OCI-LY3 (cell line): ENCODE measurements around the gene TM4SF5.

Experiments used
- H2AFZ ChIP-seq: fragments of 200-600, 300-600 bp; shearing (Covaris generic); 2 replicates; pipeline ENCODE4 v1.6.0; 2014; ENCODE audit warnings: antibody characterized with exemption, low read depth, low read length
- H3K27ac ChIP-seq: fragments of 200-600, 300-600 bp; sonication (generic); 2 replicates; pipeline ENCODE4 v1.5.1; 2014; ENCODE audit warnings: mild to moderate bottlenecking, low read length, moderate library complexity, mixed read lengths
- H3K27me3 ChIP-seq: fragments of 200-600, 300-600 bp; sonication (generic); 2 replicates; pipeline ENCODE4 v1.6.1; 2014; ENCODE audit warnings: low read depth, low read length, mixed read lengths
- H3K36me3 ChIP-seq: fragments of 200-600, 300-600 bp; sonication (generic); replicated peaks from 2 replicates; pipeline ENCODE3; 2014; ENCODE audit warnings: low read depth, low read length, mixed read lengths
- H3K4me1 ChIP-seq: fragments of 300-600, 200-600 bp; sonication (generic); 2 replicates; pipeline ENCODE4 v1.6.1; 2014; ENCODE audit warnings: low read length, mixed read lengths
- H3K4me2 ChIP-seq: fragments of 200-600, 300-600 bp; sonication (generic); 2 replicates; pipeline ENCODE4 v1.6.1; 2014; ENCODE audit warnings: low read length, mixed read lengths
- H3K4me3 ChIP-seq: fragments of 300-600, 200-600 bp; sonication (generic); 2 replicates; pipeline ENCODE4 v1.5.1; 2014; ENCODE audit warnings: antibody characterized with exemption, mild to moderate bottlenecking, low read length, moderate library complexity
- H3K79me2 ChIP-seq: fragments of 300-600, 200-600 bp; shearing (Covaris generic); 2 replicates; pipeline ENCODE4 v1.6.1; 2014; ENCODE audit warnings: mild to moderate bottlenecking, low read length, mixed read lengths
- H3K9ac ChIP-seq: fragments of 300-600, 200-600 bp; shearing (Covaris generic); 2 replicates; pipeline ENCODE4 v1.6.0; 2014; ENCODE audit warnings: mild to moderate bottlenecking, low read length, moderate library complexity
- H3K9me3 ChIP-seq: fragments of 200-600, 300-600 bp; shearing (Covaris generic); 2 replicates; pipeline ENCODE4 v1.6.1; 2014; ENCODE audit warnings: low read length, mixed read lengths; ENCODE audit not compliant: insufficient read depth
- H4K20me1 ChIP-seq: fragments of 200-600, 300-600 bp; sonication (generic); 2 replicates; pipeline ENCODE4 v1.6.1; 2016; ENCODE audit warnings: low read length, mixed read lengths; ENCODE audit not compliant: insufficient read depth
- CTCF ChIP-seq: fragments of 200-600, 300-600 bp; sonication (generic); IDR thresholded peaks from 2 replicates; pipeline ENCODE4 v1.5.1; 2014; ENCODE audit warnings: antibody characterized with exemption, low read length, low read depth
- EZH2phosphoT487 ChIP-seq: fragments of 200-600 bp; shearing (Covaris generic); IDR thresholded peaks from 2 replicates; pipeline ENCODE4 v1.6.1; 2018; ENCODE audit warnings: antibody characterized with exemption, mixed run types, low read depth

TM4SF5 gene

GRCh38 chr17:4728124-4728523 lies 43.6 kb upstream of the TM4SF5 start:
- TF ChIP-seq CTCF (no peak), EZH2phosphoT487 (no peak)
- H3K27me3 ChIP-seq: no peaks in the 10 kb centered on the region
- peaks cover 6% of the 10 kb centered on the region; the same call in 1 of the 2 replicates for H4K20me1 ChIP-seq
- H3K9me3 ChIP-seq: no peaks in the 10 kb centered on the region
- H2AFZ ChIP-seq: no peak overlapping the region
- H3K9ac ChIP-seq: no peak overlapping the region
- H3K36me3 ChIP-seq: no peaks in the 10 kb centered on the region
- H3K27ac ChIP-seq: no peak overlapping the region
- no peak overlapping the region for H3K4me2 ChIP-seq
- H3K4me1 ChIP-seq: peaks cover 12% of the 10 kb centered on the region
- H3K79me2 ChIP-seq: peaks cover 2% of the 10 kb centered on the region; the same call in 1 of the 2 replicates
- no peak overlapping the region for H3K4me3 ChIP-seq

GRCh38 chr17:4733073-4733531 lies 38.6 kb upstream of the TM4SF5 start:
- peaks cover 2% of the 10 kb centered on the region; the same call in 1 of the 2 replicates for H3K79me2 ChIP-seq
- H2AFZ ChIP-seq: no peak overlapping the region
- peak overlapping the region; percentile 73 for H3K27ac ChIP-seq
- peak overlapping the region; percentile 33; the same call in 1 of the 2 replicates for H3K4me3 ChIP-seq
- H4K20me1 ChIP-seq: peaks cover 6% of the 10 kb centered on the region; the same call in 1 of the 2 replicates
- H3K4me2 ChIP-seq: peak overlapping the region; percentile 68
- no peaks in the 10 kb centered on the region for H3K9me3 ChIP-seq
- H3K36me3 ChIP-seq: peaks cover 3% of the 10 kb centered on the region
- H3K27me3 ChIP-seq: peaks cover under 1% of the 10 kb centered on the region; the same call in 1 of the 2 replicates
- TF ChIP-seq EZH2phosphoT487: no peak
- TF ChIP-seq CTCF: peak; percentile 44
- H3K4me1 ChIP-seq: peaks cover 25% of the 10 kb centered on the region
- peak overlapping the region; percentile 30; the same call in 1 of the 2 replicates for H3K9ac ChIP-seq

GRCh38 chr17:4734857-4735475 lies 36.7 kb upstream of the TM4SF5 start:
- no peak for TF ChIP-seq EZH2phosphoT487
- TF ChIP-seq CTCF: no peak
- no peak overlapping the region for H3K4me2 ChIP-seq
- no peak overlapping the region for H3K9ac ChIP-seq

GRCh38 chr17:4735876-4736651 lies 35.6 kb upstream of the TM4SF5 start:
- Histone ChIP-seq H3K9me3 (no peaks in the 10 kb centered on the region), H3K4me1 (peaks cover 30% of the 10 kb centered on the region), H2AFZ (no peak overlapping the region), H3K9ac (no peak overlapping the region), H3K79me2 (peaks cover 2% of the 10 kb centered on the region; the same call in 1 of the 2 replicates), H3K4me2 (no peak overlapping the region), H3K36me3 (peaks cover 3% of the 10 kb centered on the region), H4K20me1 (peaks cover 6% of the 10 kb centered on the region; the same call in 1 of the 2 replicates), H3K27me3 (peaks cover 24% of the 10 kb centered on the region), H3K4me3 (no peak overlapping the region), H3K27ac (no peak overlapping the region)
- TF ChIP-seq EZH2phosphoT487 (no peak), CTCF (no peak)

More at GRCh38 chr17:4734857-4735475, 36.7 kb upstream of the TM4SF5 start:
- H3K36me3 ChIP-seq: peaks cover 3% of the 10 kb centered on the region
- H3K4me3 ChIP-seq: no peak overlapping the region
- peaks cover 33% of the 10 kb centered on the region for H3K4me1 ChIP-seq
- no peak overlapping the region for H3K27ac ChIP-seq
- no peaks in the 10 kb centered on the region for H3K9me3 ChIP-seq
- H3K79me2 ChIP-seq: peaks cover 2% of the 10 kb centered on the region; the same call in 1 of the 2 replicates
- no peak overlapping the region for H2AFZ ChIP-seq
- H3K27me3 ChIP-seq: peaks cover 15% of the 10 kb centered on the region
- peaks cover 6% of the 10 kb centered on the region; the same call in 1 of the 2 replicates for H4K20me1 ChIP-seq
